HEK293T (cell line): Measurements from ENCODE around the gene RABEPK.
"Not testable (repeated sequence)": the region's sequence is repeated elsewhere in the genome, so short reads cannot be mapped to it uniquely, and the experiment has no call there.

Experiments
- CTCF ChIA-PET: fragments of 350-600 bp; formaldehyde crosslinking; extraction: SDS; loops from one replicate; lab custom pipeline; 2021; ENCODE audit warnings: antibody characterized with exemption, inconsistent platforms; lab: Yijun Ruan, JAX
- POLR2A ChIA-PET: fragments of 350-600 bp; formaldehyde crosslinking; extraction: SDS; loops from one replicate; lab custom pipeline; 2020; ENCODE audit warnings: antibody characterized with exemption, inconsistent platforms; lab: Yijun Ruan, JAX
- DNase-seq: peaks from one replicate; pipeline ENCODE4 v3.0.0; 2012; ENCODE audit warnings: mixed read lengths; ENCODE audit errors: extremely low spot score
- ARNT ChIP-seq: fragments of 450-650 bp; IDR thresholded peaks from 2 replicates; pipeline ENCODE4 v1.6.1; 2017; ENCODE audit warnings: mild to moderate bottlenecking
- BHLHE40 ChIP-seq: fragments of 450-650 bp; IDR thresholded peaks from 2 replicates; pipeline ENCODE4 v1.6.1; 2016; ENCODE audit warnings: mild to moderate bottlenecking, moderate library complexity, borderline replicate concordance
- CTBP1 ChIP-seq: fragments of 450-650 bp; IDR thresholded peaks from 2 replicates; pipeline ENCODE4 v1.6.1; 2016; ENCODE audit warnings: borderline replicate concordance
- ELF4 ChIP-seq: fragments of 450-650 bp; IDR thresholded peaks from 2 replicates; pipeline ENCODE4 v1.6.1; 2017; ENCODE audit warnings: antibody characterized with exemption
- FOXA1 ChIP-seq: fragments of 450-650 bp; IDR thresholded peaks from 2 replicates; pipeline ENCODE4 v1.6.1; 2016; ENCODE audit warnings: mild to moderate bottlenecking
- FOXK2 ChIP-seq: fragments of 450-650 bp; IDR thresholded peaks from 2 replicates; pipeline ENCODE4 v1.6.1; 2016; ENCODE audit warnings: mild to moderate bottlenecking
- FOXM1 ChIP-seq: fragments of 450-650 bp; IDR thresholded peaks from 2 replicates; pipeline ENCODE4 v1.6.1; 2017; ENCODE audit warnings: mild to moderate bottlenecking, borderline replicate concordance
- HDGF ChIP-seq: fragments of 450-650 bp; IDR thresholded peaks from 2 replicates; pipeline ENCODE4 v1.6.1; 2017; ENCODE audit warnings: antibody characterized with exemption, borderline replicate concordance
- L3MBTL2 ChIP-seq: fragments of 450-650 bp; conservative IDR thresholded peaks from 2 replicates; pipeline ENCODE4 v1.6.1; 2016; ENCODE audit warnings: mild to moderate bottlenecking
- LEF1 ChIP-seq: fragments of 450-650 bp; IDR thresholded peaks from 2 replicates; pipeline ENCODE4 v1.6.1; 2017; ENCODE audit warnings: mild to moderate bottlenecking, borderline replicate concordance
- NFRKB ChIP-seq: fragments of 450-650 bp; IDR thresholded peaks from 2 replicates; pipeline ENCODE4 v1.6.1; 2016; ENCODE audit warnings: mild to moderate bottlenecking, moderate library complexity
- SP1 ChIP-seq: fragments of 450-650 bp; IDR thresholded peaks from 2 replicates; pipeline ENCODE4 v1.6.1; 2017
- SUZ12 ChIP-seq: fragments of 450-650 bp; IDR thresholded peaks from 2 replicates; pipeline ENCODE4 v1.6.1; 2016; ENCODE audit warnings: mild to moderate bottlenecking
- TARDBP ChIP-seq: fragments of 450-650 bp; IDR thresholded peaks from 2 replicates; pipeline ENCODE4 v1.6.1; 2016
- ZNF384 ChIP-seq: fragments of 450-650 bp; IDR thresholded peaks from 2 replicates; pipeline ENCODE4 v1.6.1; 2016
- TF ChIP-seq, protein P1 (sequence below): fragments of 450-650 bp; IDR thresholded peaks from 2 replicates; pipeline ENCODE4 v1.6.1; 2016

Gene RABEPK

DNA sequence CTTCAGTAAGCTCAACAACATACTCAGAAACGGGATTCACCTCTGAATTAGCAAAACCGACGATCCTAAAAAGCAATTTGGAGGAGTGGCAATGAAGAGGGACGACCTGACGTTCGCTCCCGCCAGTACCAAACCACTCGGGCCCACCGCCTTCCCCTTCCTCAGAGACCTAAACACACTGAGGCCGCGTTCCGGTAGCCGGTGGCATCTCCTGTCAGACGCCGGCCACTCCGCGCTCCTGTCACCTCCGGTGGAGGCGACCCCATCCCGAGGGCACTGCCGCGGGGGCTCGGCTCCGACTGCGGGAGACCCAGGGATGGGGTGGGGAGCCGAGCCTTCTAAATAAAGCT is 11.4 kb upstream of the RABEPK start:
- TF ChIP-seq NFRKB = no peak
- TF ChIP-seq ZNF384 = no peak
- TF ChIP-seq BHLHE40 = no peak
- no peak for TF ChIP-seq FOXM1
- no peak for TF ChIP-seq LEF1
- TF ChIP-seq SUZ12 = no peak
- TF ChIP-seq FOXK2 = no peak
- TF ChIP-seq TARDBP = no peak
- TF ChIP-seq ARNT = no peak
- TF ChIP-seq HDGF = no peak
- CTCF ChIA-PET = no interaction called here
- POLR2A ChIA-PET = no interaction called here
- peak; percentile 47 for DNase-seq

GRCh38 chr9:125189361-125190289 is 10.7 kb upstream of the RABEPK start, which contains the start of gene PPP6C:
Gene PPP6C, minus strand, starts transcription at chr9:125189803. Its CDS starts 85 bp downstream, at chr9:125189718.
- DNase-seq = peak; percentile 91
- TF ChIP-seq ARNT (no peak), NFRKB (no peak), ZNF384 (no peak), HDGF (no peak), ELF4 (peak; percentile 30; the same call in 1 of the 2 replicates), CTBP1 (no peak)
- TF ChIP-seq, protein P1, sequence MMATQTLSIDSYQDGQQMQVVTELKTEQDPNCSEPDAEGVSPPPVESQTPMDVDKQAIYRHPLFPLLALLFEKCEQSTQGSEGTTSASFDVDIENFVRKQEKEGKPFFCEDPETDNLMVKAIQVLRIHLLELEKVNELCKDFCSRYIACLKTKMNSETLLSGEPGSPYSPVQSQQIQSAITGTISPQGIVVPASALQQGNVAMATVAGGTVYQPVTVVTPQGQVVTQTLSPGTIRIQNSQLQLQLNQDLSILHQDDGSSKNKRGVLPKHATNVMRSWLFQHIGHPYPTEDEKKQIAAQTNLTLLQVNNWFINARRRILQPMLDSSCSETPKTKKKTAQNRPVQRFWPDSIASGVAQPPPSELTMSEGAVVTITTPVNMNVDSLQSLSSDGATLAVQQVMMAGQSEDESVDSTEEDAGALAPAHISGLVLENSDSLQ = peak; percentile 59; the same call in 1 of the 2 replicates
- ChIA-PET POLR2A (interaction anchor here (0.7 to 1.4 kb wide), 4 partner anchors 10 to 52 kb away, joined by 3 to 7 read pairs (median 4); partner anchors contain the start of genes HSPA5 and RABEPK), CTCF (interaction anchor here (1.2 kb wide), 1 partner anchor 9 kb away, joined by 4 read pairs; no protein-coding TSS in a partner anchor)

- CTCF ChIA-PET = interaction anchor here (0.6 to 1.2 kb wide), 3 partner anchors 9 to 28 kb away, joined by 3 to 4 read pairs (median 3); no protein-coding TSS in a partner anchor
- peak; percentile 72 for TF ChIP-seq L3MBTL2
- TF ChIP-seq NFRKB = no peak
- DNase-seq = no peak
- POLR2A ChIA-PET = interaction anchor here (0.6 to 1.4 kb wide), 5 partner anchors 9 to 101 kb away, joined by 3 to 7 read pairs (median 4); partner anchors contain the start of genes HSPA5 and RABEPK
These were observed 10.0 kb upstream of the RABEPK start for GRCh38 chr9:125190361-125190801.

DNA sequence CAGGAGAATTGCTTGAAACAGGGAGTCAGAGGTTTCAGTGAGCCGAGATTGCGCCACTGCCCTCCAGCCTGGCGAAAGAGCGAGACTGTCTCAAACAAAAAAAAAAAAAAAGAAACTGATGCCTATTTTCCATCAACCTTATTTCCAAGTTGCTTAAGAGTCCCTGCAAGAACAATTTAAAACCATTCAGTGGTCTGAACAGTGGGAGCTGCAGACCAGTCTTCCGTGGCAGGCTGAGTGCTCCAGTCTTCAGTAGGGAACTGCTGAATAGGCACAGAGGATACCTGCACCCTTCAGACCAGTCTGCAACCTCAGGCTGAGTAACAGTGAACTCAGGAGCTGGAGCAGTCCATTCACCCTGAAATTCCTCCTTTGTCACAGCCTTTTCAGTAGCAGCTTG is 5.9 kb upstream of the RABEPK start:
- POLR2A ChIA-PET, CTCF ChIA-PET, DNase-seq: not testable (repeated sequence)

DNA sequence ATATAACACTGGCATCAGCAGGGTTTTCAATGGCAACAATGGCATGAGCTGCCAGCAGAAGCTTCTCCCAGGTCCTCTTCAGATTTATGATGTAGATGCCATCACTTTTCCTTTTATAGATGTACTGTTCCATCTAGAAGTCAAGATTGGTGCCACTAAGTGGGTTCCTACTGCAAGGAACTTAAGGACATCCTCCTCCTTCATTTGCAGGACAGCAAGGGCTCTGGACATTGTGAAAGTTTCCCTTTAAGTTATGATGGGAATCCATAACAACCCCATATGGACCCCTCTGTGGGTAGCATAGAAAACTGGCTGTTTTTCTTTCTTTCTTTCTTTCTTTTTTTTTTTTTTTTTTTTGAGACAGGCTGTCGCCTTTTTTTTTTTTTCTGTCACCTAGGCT is 4.8 kb upstream of the RABEPK start:
- CTCF ChIA-PET, POLR2A ChIA-PET, DNase-seq: not testable (repeated sequence)

DNA sequence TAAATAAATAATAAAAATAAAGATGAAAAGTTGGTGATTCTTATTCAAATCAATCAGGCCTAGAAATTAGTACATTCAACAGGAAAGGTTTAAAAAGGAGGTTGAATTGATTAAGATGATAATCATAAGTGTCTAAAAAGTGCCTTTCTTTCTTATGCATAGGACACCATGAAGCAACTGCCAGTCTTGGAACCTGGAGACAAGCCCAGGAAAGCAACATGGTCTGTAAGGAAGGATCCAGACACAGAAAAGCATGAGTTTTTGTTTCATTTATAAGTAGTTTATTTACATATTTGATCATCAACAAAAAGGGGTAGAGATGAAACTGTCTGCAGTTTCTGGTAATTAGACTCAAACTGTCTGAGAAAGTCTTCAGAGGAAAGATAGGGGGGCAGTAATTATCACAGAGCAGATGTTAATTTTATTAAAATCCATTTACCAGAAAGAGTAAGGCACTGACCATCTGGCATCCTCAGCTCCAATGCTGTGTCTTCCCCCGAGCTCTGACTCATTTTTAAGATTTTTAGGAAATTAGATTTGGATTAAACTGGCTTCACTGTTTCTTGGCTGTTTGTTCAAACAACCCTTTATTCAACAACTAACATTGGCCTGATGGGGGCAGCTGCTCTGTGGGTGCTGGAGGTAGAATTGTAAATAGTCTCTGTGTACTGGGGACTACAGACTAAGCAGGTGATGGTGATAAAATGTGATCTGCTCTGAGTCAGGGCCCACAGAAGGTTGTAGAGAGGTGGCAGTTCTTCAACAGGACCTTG is 2.7 kb downstream of the RABEPK start:
- TF ChIP-seq FOXA1 (no peak), BHLHE40 (no peak), FOXM1 (no peak), ZNF384 (no peak), L3MBTL2 (no peak), SUZ12 (no peak), CTBP1 (no peak), ARNT (no peak)
- TF ChIP-seq, protein P1 = no peak
- POLR2A ChIA-PET = interaction anchor here (0.6 to 1.5 kb wide), 2 partner anchors 11 to 13 kb away, joined by 3 to 4 read pairs; no protein-coding TSS in a partner anchor

DNA sequence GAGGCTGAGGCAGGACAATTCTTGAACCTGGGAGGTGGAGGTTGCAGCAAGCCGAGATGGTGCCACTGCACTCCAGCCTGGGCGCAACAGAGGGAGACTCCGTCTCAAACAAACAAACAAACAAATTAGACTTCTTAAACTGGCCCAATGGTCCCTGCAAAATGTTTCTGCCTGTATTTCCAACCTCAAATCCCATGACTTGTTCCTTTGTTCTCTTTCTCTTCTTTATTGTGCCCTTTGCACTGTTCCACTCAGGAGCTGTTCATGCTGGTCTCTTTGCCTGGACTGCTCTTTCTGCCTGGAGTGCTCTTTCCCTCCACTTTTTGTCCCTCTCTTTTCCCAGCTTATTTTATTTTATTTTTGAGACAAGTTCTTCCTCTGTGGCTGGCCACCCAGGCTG is 4.1 kb downstream of the RABEPK start:
- POLR2A ChIA-PET = no interaction called here
- no peak for DNase-seq
- no peak for TF ChIP-seq NFRKB
- TF ChIP-seq SP1 = no peak
- no peak for TF ChIP-seq HDGF
- TF ChIP-seq CTBP1 = no peak
- TF ChIP-seq L3MBTL2 = no peak
- no peak for TF ChIP-seq ELF4
- TF ChIP-seq FOXA1 = no peak
- no peak for TF ChIP-seq TARDBP
- TF ChIP-seq FOXK2 = no peak
- TF ChIP-seq FOXM1 = no peak
- no peak for TF ChIP-seq LEF1
- TF ChIP-seq ARNT = no peak
- CTCF ChIA-PET = no interaction called here

More for the DNA sequence above, 2.7 kb downstream of the RABEPK start:
- DNase-seq = no peak
- CTCF ChIA-PET = no interaction called here
